ENCODE results near the gene PRKAG2. TPM values are rescaled to one million over a fixed set of nuclear protein-coding genes. Genes with fewer than 3 reads are reported as not detected.

PRKAG2 gene
- total and polyA plus RNA-seq, 2 of the 8 experiments (the other 6 are each of a cell fraction or from before 2014, with no cell fraction given) = 7.5 to 18.1 TPM

DNA sequence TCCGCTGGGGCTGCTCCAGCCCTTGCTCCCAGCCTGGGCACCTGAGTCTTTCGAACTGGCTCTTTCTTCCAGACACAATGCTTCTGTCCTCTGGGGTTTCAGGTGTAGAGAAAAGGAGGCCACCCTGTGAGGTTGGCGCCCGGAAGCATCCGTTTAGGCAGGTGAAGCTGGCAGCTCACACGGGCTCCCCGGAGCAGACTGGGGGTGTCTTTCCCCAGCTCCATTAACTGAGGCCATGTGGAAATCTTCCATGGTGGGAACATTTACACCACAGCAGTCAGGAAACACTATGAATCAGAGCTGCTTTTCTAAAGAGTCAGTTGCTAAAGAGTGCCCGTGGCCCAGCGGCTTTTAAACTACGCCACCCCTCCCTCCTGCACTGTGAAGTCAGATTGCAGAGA is 29.2 kb downstream of the PRKAG2 start:
- H3K56ac ChIP-seq (replicated peaks; ENCODE audit: insufficient read length, low read depth, low read length) = no peak overlapping the region
- no peak for FAIRE-seq
- no peaks in the 10 kb centered on the region; the same call in 1 of the 2 replicates for H3K23me2 ChIP-seq (ENCODE audit: low read depth, low read length)
- no peak overlapping the region for H3K23ac ChIP-seq (ENCODE audit: insufficient read length)
- no peaks in the 10 kb centered on the region for H4K20me1 ChIP-seq (replicated peaks in 1 of 2; ENCODE audit: control insufficient read depth in 1 of 2, insufficient read depth in 2 of 2, low read length in 2 of 2)
- H2BK12ac ChIP-seq (ENCODE audit: low read depth, low read length) = no peak overlapping the region
- H2BK15ac ChIP-seq (ENCODE audit: low read length) = no peak overlapping the region
- no peak overlapping the region for H2BK20ac ChIP-seq (ENCODE audit: low read length)
- H3K4me2 ChIP-seq (ENCODE audit: insufficient read depth in 1 of 2, low read depth in 2 of 2, low read length in 2 of 2) = no peak overlapping the region
- no peak overlapping the region for H2AK5ac ChIP-seq (ENCODE audit: low read depth, low read length)
- peaks cover 0 to 3% (median 0%) of the 10 kb centered on the region in 4 experiments; a peak in 1 of 7 replicates for H3K4me1 ChIP-seq (replicated peaks in 1 of 4; ENCODE audit: control insufficient read depth in 3 of 4, insufficient read depth in 4 of 4, low read length in 3 of 4)
- 88% methylated on average over 9 of the region's 10 CpGs; no CpG with 5 or more reads in 1 of the 2 experiments for WGBS, 2 experiments (ENCODE audit: extremely low coverage in 1 of 2, insufficient coverage in 1 of 2, insufficient read length in 1 of 2, insufficient replicate concordance in 2 of 2, low coverage in 1 of 2, low lambda C conversion rate in 2 of 2, missing lambda C conversion rate in 1 of 2)
- H3K9ac ChIP-seq (replicated peaks in 1 of 4; ENCODE audit: extremely low read depth in 1 of 4, low read depth in 3 of 4, low read length in 3 of 4) = no peak overlapping the region
- no peaks in the 10 kb centered on the region for H3K36me3 ChIP-seq (ENCODE audit: control insufficient read depth in 2 of 4, insufficient read depth in 4 of 4, low read length in 3 of 4)
- ChIA-PET POLR2A (ENCODE audit: partially characterized antibody) (interaction anchor here (0.7 kb wide), 1 partner anchor 73 kb away, joined by 3 read pairs; no protein-coding TSS in a partner anchor), CTCF (ENCODE audit: partially characterized antibody) (interaction anchor here (1.0 to 2.5 kb wide), 4 partner anchors 10 to 58 kb away, joined by 3 to 14 read pairs (median 6); no protein-coding TSS in a partner anchor)
- H3K4me3 ChIP-seq (ENCODE audit: extremely low read depth in 1 of 4, insufficient read depth in 2 of 4, low read depth in 3 of 4, low read length in 4 of 4) = no peak overlapping the region
- no peak overlapping the region for H3K18ac ChIP-seq (ENCODE audit: extremely low read depth, low read length)
- H4K5ac ChIP-seq (ENCODE audit: insufficient read length, low read depth, low read length) = no peak overlapping the region
- H3K27me3 ChIP-seq (replicated peaks in 1 of 4; ENCODE audit: control insufficient read depth in 3 of 4, extremely low read depth in 1 of 4, insufficient read depth in 3 of 4, low read length in 3 of 4) = no peaks in the 10 kb centered on the region
- H3K9me3 ChIP-seq (ENCODE audit: insufficient read depth in 2 of 2, low read depth in 1 of 2, low read length in 1 of 2) = no peaks in the 10 kb centered on the region
- H2BK5ac ChIP-seq (ENCODE audit: low read depth, low read length) = no peak overlapping the region
- H2BK120ac ChIP-seq (replicated peaks; ENCODE audit: low read depth, low read length) = no peak overlapping the region
- no peak overlapping the region for H2AFZ ChIP-seq (ENCODE audit: low read length)
- H3K79me2 ChIP-seq (ENCODE audit: control insufficient read depth in 1 of 2, insufficient read depth in 2 of 2, low read length in 2 of 2) = no peaks in the 10 kb centered on the region
- H3K4ac ChIP-seq (replicated peaks; ENCODE audit: insufficient read length, low read depth, low read length) = no peak overlapping the region
- no peak overlapping the region for H3K27ac ChIP-seq (ENCODE audit: low read depth, low read length)
- DNase-seq (ENCODE audit: low read depth in 1 of 2, low spot score in 2 of 2) = no peak
- H4K91ac ChIP-seq (replicated peaks; ENCODE audit: insufficient read length, low read length) = no peak overlapping the region
- peak overlapping the region; percentile 43; the same call in 1 of the 2 replicates for H4K8ac ChIP-seq (ENCODE audit: extremely low read depth, insufficient read depth, low read length)
- H3K79me1 ChIP-seq (ENCODE audit: low read depth, low read length) = no peaks in the 10 kb centered on the region
- H3K14ac ChIP-seq (ENCODE audit: insufficient read length) = no peak overlapping the region
- TF ChIP-seq RFX5 (IDR thresholded peaks at IDR 0.05; ENCODE audit: borderline replicate concordance, low read depth, low read length) = no peak
- TF ChIP-seq POLR2A (IDR thresholded peaks at IDR 0.05; ENCODE audit: control extremely low read depth in 1 of 2, low read depth in 2 of 2, low read length in 2 of 2) = no peak
- no peak for TF ChIP-seq BACH1 (IDR thresholded peaks at IDR 0.05; ENCODE audit: low read length)
- TF ChIP-seq NANOG (IDR thresholded peaks at IDR 0.05; ENCODE audit: insufficient read depth, low read depth, low read length, poor library complexity, severe bottlenecking) = no peak
- TF ChIP-seq, protein P1, sequence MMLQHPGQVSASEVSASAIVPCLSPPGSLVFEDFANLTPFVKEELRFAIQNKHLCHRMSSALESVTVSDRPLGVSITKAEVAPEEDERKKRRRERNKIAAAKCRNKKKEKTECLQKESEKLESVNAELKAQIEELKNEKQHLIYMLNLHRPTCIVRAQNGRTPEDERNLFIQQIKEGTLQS (IDR thresholded peaks at IDR 0.05; ENCODE audit: insufficient read depth, low read depth, low read length) = no peak
- TF ChIP-seq NRF1 (IDR thresholded peaks at IDR 0.05; ENCODE audit: low read depth, low read length) = no peak
- TF ChIP-seq GABPA (IDR thresholded peaks at IDR 0.05; ENCODE audit: borderline replicate concordance, insufficient read depth, low read length) = no peak
- TF ChIP-seq, protein P2, sequence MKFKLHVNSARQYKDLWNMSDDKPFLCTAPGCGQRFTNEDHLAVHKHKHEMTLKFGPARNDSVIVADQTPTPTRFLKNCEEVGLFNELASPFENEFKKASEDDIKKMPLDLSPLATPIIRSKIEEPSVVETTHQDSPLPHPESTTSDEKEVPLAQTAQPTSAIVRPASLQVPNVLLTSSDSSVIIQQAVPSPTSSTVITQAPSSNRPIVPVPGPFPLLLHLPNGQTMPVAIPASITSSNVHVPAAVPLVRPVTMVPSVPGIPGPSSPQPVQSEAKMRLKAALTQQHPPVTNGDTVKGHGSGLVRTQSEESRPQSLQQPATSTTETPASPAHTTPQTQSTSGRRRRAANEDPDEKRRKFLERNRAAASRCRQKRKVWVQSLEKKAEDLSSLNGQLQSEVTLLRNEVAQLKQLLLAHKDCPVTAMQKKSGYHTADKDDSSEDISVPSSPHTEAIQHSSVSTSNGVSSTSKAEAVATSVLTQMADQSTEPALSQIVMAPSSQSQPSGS (IDR thresholded peaks at IDR 0.05; ENCODE audit: low read length) = no peak
- TF ChIP-seq EP300 (IDR thresholded peaks at IDR 0.05; ENCODE audit: borderline replicate concordance in 1 of 2, low read depth in 2 of 2, low read length in 2 of 2) = no peak
- TF ChIP-seq TAF1 (IDR thresholded peaks at IDR 0.05; ENCODE audit: low read depth, low read length) = no peak
- no peak for TF ChIP-seq SRF (IDR thresholded peaks at IDR 0.05; ENCODE audit: low read depth, low read length)
- TF ChIP-seq CREB1 (IDR thresholded peaks at IDR 0.05) = no peak

Data from H1 (cell line).